Loucy (cell line): ENCODE data around the gene MYO1D.

Experiments
- H2AFZ ChIP-seq: fragments of 200-600 bp; sonication (generic); 2 replicates; pipeline ENCODE4 v1.6.0; 2016; ENCODE audit warnings: antibody characterized with exemption, mild to moderate bottlenecking, low read length, moderate library complexity
- H3F3A ChIP-seq: fragments of 200-600 bp; 2 replicates; pipeline ENCODE4 v1.6.0; 2016; ENCODE audit warnings: antibody characterized with exemption, low read depth, mild to moderate bottlenecking
- H3K27me3 ChIP-seq: fragments of 200-600 bp; sonication (generic); 2 replicates; pipeline ENCODE4 v1.6.1; 2014; ENCODE audit warnings: low read length, mild to moderate bottlenecking; ENCODE audit not compliant: insufficient read depth, poor library complexity, severe bottlenecking
- H3K36me3 ChIP-seq: fragments of 200-600 bp; sonication (generic); 2 replicates; pipeline ENCODE4 v1.6.1; 2016; ENCODE audit warnings: low read length; ENCODE audit not compliant: insufficient read depth
- H3K4me1 ChIP-seq: fragments of 200-600 bp; sonication (generic); 2 replicates; pipeline ENCODE4 v1.5.1; 2014; ENCODE audit warnings: low read length, mild to moderate bottlenecking; ENCODE audit not compliant: insufficient read depth, poor library complexity, severe bottlenecking
- H3K4me2 ChIP-seq: fragments of 200-600 bp; sonication (generic); 2 replicates; pipeline ENCODE4 v1.6.0; 2014; ENCODE audit warnings: antibody characterized with exemption, low read length, low read depth, mild to moderate bottlenecking; ENCODE audit not compliant: poor library complexity, severe bottlenecking
- H3K4me3 ChIP-seq: fragments of 200-600 bp; sonication (generic); 2 replicates; pipeline ENCODE4 v1.5.1; 2014; ENCODE audit warnings: low read length, mild to moderate bottlenecking, mixed read lengths; ENCODE audit not compliant: poor library complexity, severe bottlenecking
- H3K79me2 ChIP-seq: fragments of 200-600 bp; sonication (generic); 2 replicates; pipeline ENCODE4 v1.6.1; 2014; ENCODE audit warnings: low read length; ENCODE audit not compliant: insufficient read depth
- H3K9ac ChIP-seq: fragments of 200-600 bp; sonication (generic); 2 replicates; pipeline ENCODE4 v1.6.0; 2014; ENCODE audit warnings: mild to moderate bottlenecking, low read depth, low read length, moderate library complexity; ENCODE audit not compliant: poor library complexity, severe bottlenecking
- H3K9me2 ChIP-seq: fragments of 200-600 bp; sonication (generic); replicated peaks from 2 replicates; pipeline ENCODE4 v1.6.1; 2016; ENCODE audit warnings: low read depth, low read length, mixed read lengths
- H3K9me3 ChIP-seq: fragments of 200-600 bp; sonication (generic); 2 replicates; pipeline ENCODE4 v1.6.1; 2014; ENCODE audit warnings: mild to moderate bottlenecking, antibody characterized with exemption, low read length, low read depth; ENCODE audit not compliant: insufficient read depth
- H4K20me1 ChIP-seq: fragments of 200-600 bp; sonication (generic); 2 replicates; pipeline ENCODE4 v1.6.0; 2014; ENCODE audit warnings: antibody characterized with exemption, low read length, mild to moderate bottlenecking; ENCODE audit not compliant: insufficient read depth, poor library complexity, severe bottlenecking
- EZH2phosphoT487 ChIP-seq: fragments of 200-600 bp; IDR thresholded peaks from 2 replicates; pipeline ENCODE4 v1.6.1; 2018; ENCODE audit warnings: antibody characterized with exemption, mild to moderate bottlenecking, moderate library complexity, borderline replicate concordance
- TF ChIP-seq, protein P1 (sequence below): fragments of 200-600 bp; sonication (generic); conservative IDR thresholded peaks from 2 replicates; pipeline ENCODE4 v1.5.1; 2014; ENCODE audit warnings: mild to moderate bottlenecking, antibody characterized with exemption, low read length

Gene MYO1D

DNA sequence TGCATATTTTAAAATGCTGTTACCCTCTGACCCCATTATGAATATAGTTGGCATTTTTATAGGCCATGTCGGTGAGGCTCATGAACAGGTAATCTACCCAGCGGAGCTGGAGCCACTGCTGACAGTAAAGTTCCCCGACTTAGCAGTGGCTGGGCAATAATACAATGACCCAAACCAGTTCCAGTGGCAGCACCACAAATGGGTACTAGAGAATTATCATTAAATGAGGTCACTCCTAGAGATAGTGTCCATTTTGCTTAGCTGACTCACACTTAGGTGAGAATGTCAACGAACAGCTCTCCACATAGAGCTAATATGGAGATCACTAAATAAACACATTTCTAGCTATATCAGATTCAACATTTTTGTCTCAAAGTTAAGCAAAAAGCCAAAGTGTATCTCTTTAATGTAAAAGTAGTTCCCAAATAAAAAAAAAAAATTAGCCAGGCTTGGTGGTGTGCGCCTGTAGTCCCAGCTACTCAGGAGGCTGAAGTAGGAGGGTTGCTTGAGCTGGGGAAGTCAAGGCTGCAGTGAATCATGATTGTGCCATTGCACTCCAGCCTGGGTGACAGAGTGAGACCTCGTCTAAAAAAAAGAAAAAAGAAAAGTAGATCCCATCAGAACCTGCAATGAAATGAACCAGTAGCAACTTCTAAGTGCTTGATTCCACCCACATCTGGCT lies 7.4 kb downstream of the MYO1D start:
- TF ChIP-seq EZH2phosphoT487, result no peak
- TF ChIP-seq, protein P1, sequence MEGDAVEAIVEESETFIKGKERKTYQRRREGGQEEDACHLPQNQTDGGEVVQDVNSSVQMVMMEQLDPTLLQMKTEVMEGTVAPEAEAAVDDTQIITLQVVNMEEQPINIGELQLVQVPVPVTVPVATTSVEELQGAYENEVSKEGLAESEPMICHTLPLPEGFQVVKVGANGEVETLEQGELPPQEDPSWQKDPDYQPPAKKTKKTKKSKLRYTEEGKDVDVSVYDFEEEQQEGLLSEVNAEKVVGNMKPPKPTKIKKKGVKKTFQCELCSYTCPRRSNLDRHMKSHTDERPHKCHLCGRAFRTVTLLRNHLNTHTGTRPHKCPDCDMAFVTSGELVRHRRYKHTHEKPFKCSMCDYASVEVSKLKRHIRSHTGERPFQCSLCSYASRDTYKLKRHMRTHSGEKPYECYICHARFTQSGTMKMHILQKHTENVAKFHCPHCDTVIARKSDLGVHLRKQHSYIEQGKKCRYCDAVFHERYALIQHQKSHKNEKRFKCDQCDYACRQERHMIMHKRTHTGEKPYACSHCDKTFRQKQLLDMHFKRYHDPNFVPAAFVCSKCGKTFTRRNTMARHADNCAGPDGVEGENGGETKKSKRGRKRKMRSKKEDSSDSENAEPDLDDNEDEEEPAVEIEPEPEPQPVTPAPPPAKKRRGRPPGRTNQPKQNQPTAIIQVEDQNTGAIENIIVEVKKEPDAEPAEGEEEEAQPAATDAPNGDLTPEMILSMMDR, result no peak
- H2AFZ ChIP-seq, result no peak overlapping the region
- no peak overlapping the region for H3K4me2 ChIP-seq
- H3K79me2 ChIP-seq, result no peaks in the 10 kb centered on the region
- H3K4me1 ChIP-seq, result no peaks in the 10 kb centered on the region
- H3K36me3 ChIP-seq, result no peaks in the 10 kb centered on the region
- no peaks in the 10 kb centered on the region for H3K9me2 ChIP-seq
- no peak overlapping the region for H3K4me3 ChIP-seq
- no peaks in the 10 kb centered on the region for H3F3A ChIP-seq
- H3K27me3 ChIP-seq, result no peaks in the 10 kb centered on the region
- H4K20me1 ChIP-seq, result no peaks in the 10 kb centered on the region
- no peak overlapping the region for H3K9ac ChIP-seq
- H3K9me3 ChIP-seq, result no peaks in the 10 kb centered on the region

DNA sequence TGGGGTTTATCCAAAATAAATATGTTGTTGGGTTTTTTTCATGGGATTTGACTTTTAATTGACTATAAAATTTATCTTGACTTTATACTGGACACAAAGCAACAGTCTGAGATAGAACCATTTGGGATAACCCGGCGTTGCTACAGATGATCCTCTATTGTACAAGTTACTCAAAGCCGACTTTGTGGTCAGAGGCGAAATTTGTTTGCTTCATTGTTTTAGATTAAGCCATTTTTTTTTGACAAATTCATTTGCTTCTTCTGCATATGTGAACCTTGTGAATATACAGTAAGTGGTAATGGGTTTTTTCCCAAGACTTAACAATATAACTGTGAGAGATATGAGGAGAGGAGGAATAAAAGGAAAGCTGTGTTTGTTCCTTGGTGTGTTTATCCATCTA lies 11.8 kb downstream of the MYO1D start:
- Histone ChIP-seq H3K9me3 (no peaks in the 10 kb centered on the region), H4K20me1 (no peaks in the 10 kb centered on the region), H3K36me3 (no peaks in the 10 kb centered on the region), H3F3A (no peaks in the 10 kb centered on the region), H2AFZ (no peak overlapping the region), H3K4me3 (no peak overlapping the region), H3K9me2 (no peaks in the 10 kb centered on the region), H3K9ac (no peak overlapping the region), H3K79me2 (no peaks in the 10 kb centered on the region), H3K4me1 (no peaks in the 10 kb centered on the region), H3K27me3 (no peaks in the 10 kb centered on the region), H3K4me2 (no peak overlapping the region)
- TF ChIP-seq, protein P1, result no peak
- no peak for TF ChIP-seq EZH2phosphoT487

DNA sequence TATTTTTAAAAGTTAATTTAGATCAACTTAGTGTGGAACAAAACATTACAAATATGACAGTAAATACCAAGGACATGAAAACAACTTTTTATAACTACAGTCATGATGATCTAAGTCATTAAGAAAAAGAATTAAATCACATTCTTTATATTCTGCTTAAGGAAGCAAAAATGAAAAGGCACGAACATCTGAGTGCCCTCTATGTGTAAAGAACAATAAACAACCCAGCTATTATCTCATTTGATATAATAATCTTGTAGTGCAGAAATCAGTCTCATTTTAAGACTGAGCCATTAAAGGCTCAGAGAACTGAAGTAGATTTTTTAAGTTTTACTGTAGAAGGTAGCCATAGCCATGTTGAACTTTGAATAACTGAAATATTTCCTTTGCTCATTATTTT lies 13.4 kb downstream of the MYO1D start:
- TF ChIP-seq, protein P1, result no peak
- no peak for TF ChIP-seq EZH2phosphoT487
- Histone ChIP-seq H3K4me1 (no peaks in the 10 kb centered on the region), H3K4me2 (no peak overlapping the region), H3K36me3 (no peaks in the 10 kb centered on the region), H3K4me3 (no peak overlapping the region), H3F3A (no peaks in the 10 kb centered on the region), H3K27me3 (no peaks in the 10 kb centered on the region), H3K79me2 (no peaks in the 10 kb centered on the region), H4K20me1 (no peaks in the 10 kb centered on the region), H3K9me3 (no peaks in the 10 kb centered on the region), H2AFZ (no peak overlapping the region), H3K9me2 (no peaks in the 10 kb centered on the region), H3K9ac (no peak overlapping the region)
